GM18868 (cell line): ENCODE data around the gene BIVM.
"Not testable (repeated sequence)": the region's sequence is repeated elsewhere in the genome, so short reads cannot be mapped to it uniquely, and the experiment has no call there.

ENCODE experiments used
- ATAC-seq: cut with Tn5 transposase; IDR thresholded peaks from one replicate; pipeline ENCODE4 v1.9.1; 2021; ENCODE audit warnings: mild to moderate bottlenecking, moderate library complexity; ENCODE audit not compliant: unreplicated experiment

BIVM gene

GRCh38 chr13:102798581-102799425 lies at the start of gene BIVM, which contains the start of gene POGLUT2:
Gene BIVM, plus strand, starts transcription at chr13:102799119. Its CDS starts 8,149 bp downstream, at chr13:102807268.
Gene POGLUT2, minus strand, starts transcription at chr13:102798976. Its CDS starts 306 bp downstream, at chr13:102798670.
- ATAC-seq: peak; percentile 82

- no peak for ATAC-seq
Measured at GRCh38 chr13:102751886-102752285, 47.0 kb upstream of the BIVM start.

GRCh38 chr13:102757006-102757405 lies 41.9 kb upstream of the BIVM start:
- ATAC-seq: no peak

- no peak for ATAC-seq
Measured at GRCh38 chr13:102758842-102759241, 40.1 kb upstream of the BIVM start.

GRCh38 chr13:102761071-102761470 lies 37.8 kb upstream of the BIVM start:
- no peak for ATAC-seq

GRCh38 chr13:102763741-102764140 lies 35.2 kb upstream of the BIVM start:
- no peak for ATAC-seq

- no peak for ATAC-seq
Measured at GRCh38 chr13:102768909-102769308, 30.0 kb upstream of the BIVM start.

GRCh38 chr13:102769679-102770078 lies 29.2 kb upstream of the BIVM start:
- ATAC-seq: no peak

GRCh38 chr13:102770435-102770834 lies 28.5 kb upstream of the BIVM start:
- ATAC-seq: no peak

- ATAC-seq: peak; percentile 6
Measured at GRCh38 chr13:102771298-102772041, 27.4 kb upstream of the BIVM start.

GRCh38 chr13:102772042-102772425 lies 26.9 kb upstream of the BIVM start:
- ATAC-seq: no peak

GRCh38 chr13:102773441-102774213 lies 25.3 kb upstream of the BIVM start, which contains the start of gene TEX30:
Gene TEX30, minus strand, starts transcription at chr13:102773786. Its CDS starts 3,760 bp downstream, at chr13:102770026.
- peak; percentile 91 for ATAC-seq

- ATAC-seq: no peak
Measured at GRCh38 chr13:102774214-102774568, 24.7 kb upstream of the BIVM start.

GRCh38 chr13:102774591-102775520 lies 24.1 kb upstream of the BIVM start:
- no peak for ATAC-seq

GRCh38 chr13:102776271-102776670 lies 22.6 kb upstream of the BIVM start:
- no peak for ATAC-seq

- ATAC-seq: no peak
Measured at GRCh38 chr13:102777736-102778135, 21.2 kb upstream of the BIVM start.

- peak; percentile 64 for ATAC-seq
Measured at GRCh38 chr13:102779436-102780159, 19.3 kb upstream of the BIVM start.

GRCh38 chr13:102780656-102781055 lies 18.3 kb upstream of the BIVM start:
- not testable (repeated sequence) for ATAC-seq

GRCh38 chr13:102781591-102781990 lies 17.3 kb upstream of the BIVM start:
- no peak for ATAC-seq
